ENCODE data around the gene RAPGEF4. TPM values are rescaled to one million over a fixed set of nuclear protein-coding genes. Genes with fewer than 3 reads are reported as not detected.

RAPGEF4 gene
- total and polyA plus RNA-seq, 5 experiments from 2014 or later = 0.40 to 1.8 (median 1.2) TPM; not detected in 2

- POLR2A ChIA-PET = no interaction called here
- ATAC-seq (no peak), DNase-seq (no peak)
- peaks cover 9 to 21% (median 13%) of the 10 kb centered on the region in 5 donors for H3K27me3 Mint-ChIP-seq
- H3K4me3 Mint-ChIP-seq = no peak overlapping the region
- no peaks in the 10 kb centered on the region for H3K4me1 Mint-ChIP-seq
- H3K27ac Mint-ChIP-seq = no peak overlapping the region
- peaks cover 0 to 6% (median 0%) of the 10 kb centered on the region in 9 donors for H3K9me3 Mint-ChIP-seq
- peaks cover 0 to 4% (median 1%) of the 10 kb centered on the region in 3 donors for H3K36me3 Mint-ChIP-seq
Observed at GRCh38 chr2:172860336-172860707, 124.7 kb downstream of the RAPGEF4 start.

GRCh38 chr2:172861098-172861497, 125.5 kb downstream of the RAPGEF4 start:
- POLR2A ChIA-PET = no interaction called here
- H3K4me3 Mint-ChIP-seq = no peak overlapping the region
- H3K36me3 Mint-ChIP-seq = peaks cover 0 to 2% (median 0%) of the 10 kb centered on the region in 3 donors
- peaks cover 10 to 24% (median 13%) of the 10 kb centered on the region in 5 donors for H3K27me3 Mint-ChIP-seq
- H3K9me3 Mint-ChIP-seq = no peaks in the 10 kb centered on the region
- no peaks in the 10 kb centered on the region for H3K4me1 Mint-ChIP-seq
- no peak for ATAC-seq
- H3K27ac Mint-ChIP-seq = no peak overlapping the region
- no peak for DNase-seq

GRCh38 chr2:172861656-172862476, 126.2 kb downstream of the RAPGEF4 start:
- no peak for DNase-seq
- Mint-ChIP-seq H3K36me3 (no peaks in the 10 kb centered on the region), H3K27me3 (peaks cover 10 to 25% (median 13%) of the 10 kb centered on the region in 5 donors), H3K9me3 (no peaks in the 10 kb centered on the region), H3K4me1 (no peaks in the 10 kb centered on the region), H3K27ac (no peak overlapping the region), H3K4me3 (no peak overlapping the region)
- ATAC-seq = no peak
- POLR2A ChIA-PET = no interaction called here

- DNase-seq (no peak), ATAC-seq (no peak)
- peaks cover 9 to 25% (median 13%) of the 10 kb centered on the region in 5 donors for H3K27me3 Mint-ChIP-seq
- no peaks in the 10 kb centered on the region for H3K4me1 Mint-ChIP-seq
- POLR2A ChIA-PET = no interaction called here
- H3K4me3 Mint-ChIP-seq = no peak overlapping the region
- H3K27ac Mint-ChIP-seq = no peak overlapping the region
- H3K9me3 Mint-ChIP-seq = no peaks in the 10 kb centered on the region
- no peaks in the 10 kb centered on the region for H3K36me3 Mint-ChIP-seq
Observed at GRCh38 chr2:172863341-172863740, 127.7 kb downstream of the RAPGEF4 start.

- Mint-ChIP-seq H3K27ac (no peak overlapping the region), H3K36me3 (no peaks in the 10 kb centered on the region), H3K9me3 (no peaks in the 10 kb centered on the region), H3K4me3 (no peak overlapping the region), H3K4me1 (no peaks in the 10 kb centered on the region), H3K27me3 (peaks cover 9 to 25% (median 13%) of the 10 kb centered on the region in 5 donors)
- POLR2A ChIA-PET = no interaction called here
- ATAC-seq = no peak
- DNase-seq = peak in 8 of 10 donors; percentile 9 to 62 (median 28)
Observed at GRCh38 chr2:172864182-172864581, 128.5 kb downstream of the RAPGEF4 start.

GRCh38 chr2:172865422-172865821, 129.8 kb downstream of the RAPGEF4 start:
- H3K4me3 Mint-ChIP-seq = no peak overlapping the region
- H3K27ac Mint-ChIP-seq = peak overlapping the region in 1 of 10 donors; percentile 46
- ATAC-seq (no peak), DNase-seq (no peak)
- H3K4me1 Mint-ChIP-seq = no peaks in the 10 kb centered on the region
- peaks cover 9 to 21% (median 13%) of the 10 kb centered on the region in 5 donors for H3K27me3 Mint-ChIP-seq
- no peaks in the 10 kb centered on the region for H3K36me3 Mint-ChIP-seq
- POLR2A ChIA-PET = no interaction called here
- H3K9me3 Mint-ChIP-seq = no peaks in the 10 kb centered on the region

GRCh38 chr2:172869861-172870260, 134.2 kb downstream of the RAPGEF4 start:
- H3K36me3 Mint-ChIP-seq = no peaks in the 10 kb centered on the region
- POLR2A ChIA-PET = no interaction called here
- peaks cover 0 to 5% (median 0%) of the 10 kb centered on the region in 9 donors for H3K9me3 Mint-ChIP-seq
- no peaks in the 10 kb centered on the region for H3K4me1 Mint-ChIP-seq
- no peak overlapping the region for H3K27ac Mint-ChIP-seq
- DNase-seq (no peak), ATAC-seq (no peak)
- H3K4me3 Mint-ChIP-seq = no peak overlapping the region
- peaks cover 0 to 4% (median 2%) of the 10 kb centered on the region in 5 donors for H3K27me3 Mint-ChIP-seq

GRCh38 chr2:172870396-172870795, 134.8 kb downstream of the RAPGEF4 start:
- Mint-ChIP-seq H3K36me3 (no peaks in the 10 kb centered on the region), H3K4me1 (no peaks in the 10 kb centered on the region), H3K9me3 (peaks cover 0 to 5% (median 0%) of the 10 kb centered on the region in 9 donors), H3K4me3 (no peak overlapping the region), H3K27me3 (peaks cover 0 to 3% (median 1%) of the 10 kb centered on the region in 5 donors), H3K27ac (no peak overlapping the region)
- ATAC-seq (no peak), DNase-seq (no peak)
- POLR2A ChIA-PET = interaction anchor here (0.6 kb wide), 1 partner anchor 20 kb away, joined by 3 read pairs; no protein-coding TSS in a partner anchor

GRCh38 chr2:172877826-172878225, 142.2 kb downstream of the RAPGEF4 start:
- no peak overlapping the region for H3K4me3 Mint-ChIP-seq
- H3K27me3 Mint-ChIP-seq = peaks cover 5 to 17% (median 5%) of the 10 kb centered on the region in 5 donors
- no peaks in the 10 kb centered on the region for H3K4me1 Mint-ChIP-seq
- DNase-seq (no peak), ATAC-seq (no peak)
- POLR2A ChIA-PET = no interaction called here
- no peak overlapping the region for H3K27ac Mint-ChIP-seq
- H3K36me3 Mint-ChIP-seq = peaks cover 0 to 4% (median 4%) of the 10 kb centered on the region in 3 donors
- peaks cover 0 to 14% (median 5%) of the 10 kb centered on the region in 9 donors for H3K9me3 Mint-ChIP-seq

- H3K4me3 Mint-ChIP-seq = no peak overlapping the region
- peaks cover 0 to 14% (median 5%) of the 10 kb centered on the region in 9 donors for H3K9me3 Mint-ChIP-seq
- H3K4me1 Mint-ChIP-seq = no peaks in the 10 kb centered on the region
- H3K27ac Mint-ChIP-seq = no peak overlapping the region
- DNase-seq (no peak), ATAC-seq (no peak)
- H3K27me3 Mint-ChIP-seq = peaks cover 5 to 17% (median 5%) of the 10 kb centered on the region in 5 donors
- POLR2A ChIA-PET = no interaction called here
- H3K36me3 Mint-ChIP-seq = peaks cover 0 to 4% (median 4%) of the 10 kb centered on the region in 3 donors
Observed at GRCh38 chr2:172878260-172878659, 142.6 kb downstream of the RAPGEF4 start.

GRCh38 chr2:172884336-172884735, 148.7 kb downstream of the RAPGEF4 start:
- H3K27ac Mint-ChIP-seq = no peak overlapping the region
- H3K36me3 Mint-ChIP-seq = no peaks in the 10 kb centered on the region
- no peak for ATAC-seq
- no peak for DNase-seq
- H3K4me1 Mint-ChIP-seq = no peaks in the 10 kb centered on the region
- POLR2A ChIA-PET = no interaction called here
- no peak overlapping the region for H3K4me3 Mint-ChIP-seq
- no peaks in the 10 kb centered on the region for H3K9me3 Mint-ChIP-seq
- peaks cover 0 to 3% (median 0%) of the 10 kb centered on the region in 5 donors for H3K27me3 Mint-ChIP-seq

GRCh38 chr2:172885996-172886395, 150.4 kb downstream of the RAPGEF4 start:
- DNase-seq (no peak), ATAC-seq (no peak)
- no peaks in the 10 kb centered on the region for H3K36me3 Mint-ChIP-seq
- H3K27me3 Mint-ChIP-seq = peaks cover 0 to 3% (median 0%) of the 10 kb centered on the region in 5 donors
- no peak overlapping the region for H3K4me3 Mint-ChIP-seq
- POLR2A ChIA-PET = no interaction called here
- H3K9me3 Mint-ChIP-seq = no peaks in the 10 kb centered on the region
- H3K27ac Mint-ChIP-seq = no peak overlapping the region
- peaks cover 0 to 2% (median 0%) of the 10 kb centered on the region in 4 donors for H3K4me1 Mint-ChIP-seq

GRCh38 chr2:172887280-172887679, 151.6 kb downstream of the RAPGEF4 start:
- Mint-ChIP-seq H3K36me3 (no peaks in the 10 kb centered on the region), H3K27ac (no peak overlapping the region), H3K4me1 (peaks cover 0 to 2% (median 0%) of the 10 kb centered on the region in 4 donors), H3K4me3 (no peak overlapping the region), H3K27me3 (peaks cover 0 to 7% (median 3%) of the 10 kb centered on the region in 5 donors), H3K9me3 (no peaks in the 10 kb centered on the region)
- POLR2A ChIA-PET = no interaction called here
- ATAC-seq (no peak), DNase-seq (no peak)
